Measurements from ENCODE around the gene SDHAF4.

- no peak for TF ChIP-seq CTCF (IDR thresholded peaks at IDR 0.05)
- TF ChIP-seq POLR2A (IDR thresholded peaks at IDR 0.05): no peak
- no peak for TF ChIP-seq POLR2AphosphoS5 (IDR thresholded peaks at IDR 0.05)
- no peak for TF ChIP-seq EP300 (IDR thresholded peaks at IDR 0.05)
Measured at GRCh38 chr6:70593118-70593486, 26.4 kb downstream of the SDHAF4 start.

Data from stomach (tissue), 4 donors.